Ovary (tissue), 3 donors: ENCODE results near the gene MACROH2A1.

ENCODE experiments used
- CTCF ChIP-seq, 3 donors: fragments of 450-650 bp in 2 of 3; fragments of 200-600 bp in 1 of 3; IDR thresholded peaks; one replicate each; pipeline versions ENCODE4 v1.5.1 to v1.8.0; 2016 to 2022; ENCODE audit warnings: antibody characterized with exemption in 3 of 3, mild to moderate bottlenecking in 1 of 3
- POLR2A ChIP-seq: fragments of 450-650 bp; IDR thresholded peaks from one replicate; pipeline ENCODE4 v1.6.1; 2017; ENCODE audit warnings: antibody characterized with exemption, mild to moderate bottlenecking, moderate library complexity
- donor health status: DM: no; HTN: no; CAD: no.

GRCh38 chr5:135356522-135357318, 42.3 kb downstream of the MACROH2A1 start:
- no peak for TF ChIP-seq CTCF (IDR thresholded peaks at IDR 0.05)
- no peak for TF ChIP-seq POLR2A
